ENCODE results near the gene PRTFDC1. TPM values are rescaled to one million over a fixed set of nuclear protein-coding genes. Genes with fewer than 3 reads are reported as not detected.

Gene PRTFDC1
- total and polyA plus RNA-seq, 2 of the 8 experiments (the other 6 are each of a cell fraction or from before 2014, with no cell fraction given) = 5.9 to 6.6 TPM

GRCh38 chr10:24904824-24905223, 47.6 kb downstream of the PRTFDC1 start (continued):
- TF ChIP-seq CHD7 (IDR thresholded peaks at IDR 0.05; ENCODE audit: insufficient replicate concordance, low read length) = no peak
- no peak for TF ChIP-seq RBBP5 (IDR thresholded peaks at IDR 0.05; ENCODE audit: borderline replicate concordance, low read depth, low read length)
- no peak for TF ChIP-seq NANOG (IDR thresholded peaks at IDR 0.05; ENCODE audit: insufficient read depth, low read depth, low read length, poor library complexity, severe bottlenecking)
- TF ChIP-seq RAD21 (IDR thresholded peaks at IDR 0.05 in 1 of 2, conservative IDR thresholded peaks at IDR 0.05 in 1 of 2; ENCODE audit: low read depth in 2 of 2, low read length in 2 of 2) = no peak
- TF ChIP-seq BCL11A (IDR thresholded peaks at IDR 0.05; ENCODE audit: low read depth in 2 of 2, low read length in 2 of 2) = no peak
- no peak for TF ChIP-seq CEBPB (IDR thresholded peaks at IDR 0.05; ENCODE audit: low read depth, low read length)
- TF ChIP-seq POU5F1 (IDR thresholded peaks at IDR 0.05; ENCODE audit: low read depth, low read length) = no peak
- TF ChIP-seq TBP (IDR thresholded peaks at IDR 0.05; ENCODE audit: low read depth, low read length) = no peak
- TF ChIP-seq POLR2A (IDR thresholded peaks at IDR 0.05; ENCODE audit: control extremely low read depth in 1 of 2, low read depth in 2 of 2, low read length in 2 of 2) = no peak
- TF ChIP-seq CTBP2 (IDR thresholded peaks at IDR 0.05; ENCODE audit: borderline replicate concordance, insufficient read depth, insufficient read length, low read length) = no peak
- TF ChIP-seq PHF8 (conservative IDR thresholded peaks at IDR 0.05; ENCODE audit: low read depth, low read length) = no peak
- no peak for TF ChIP-seq SIRT6 (IDR thresholded peaks at IDR 0.05; ENCODE audit: low read length)

Data from H1 (cell line).